Skeletal muscle cell (primary cell): ENCODE measurements around the gene HEXD.

Experiments used
- DNase-seq: peaks from one replicate; pipeline ENCODE4 v3.0.0-alpha.2; 2010; ENCODE audit warnings: low read depth
- H3K4me3 ChIP-seq: 2 replicates; pipeline ENCODE4 v1.5.1; 2011; ENCODE audit warnings: low read depth, mild to moderate bottlenecking, control low read depth, low read length, moderate library complexity

The HEXD gene

DNA sequence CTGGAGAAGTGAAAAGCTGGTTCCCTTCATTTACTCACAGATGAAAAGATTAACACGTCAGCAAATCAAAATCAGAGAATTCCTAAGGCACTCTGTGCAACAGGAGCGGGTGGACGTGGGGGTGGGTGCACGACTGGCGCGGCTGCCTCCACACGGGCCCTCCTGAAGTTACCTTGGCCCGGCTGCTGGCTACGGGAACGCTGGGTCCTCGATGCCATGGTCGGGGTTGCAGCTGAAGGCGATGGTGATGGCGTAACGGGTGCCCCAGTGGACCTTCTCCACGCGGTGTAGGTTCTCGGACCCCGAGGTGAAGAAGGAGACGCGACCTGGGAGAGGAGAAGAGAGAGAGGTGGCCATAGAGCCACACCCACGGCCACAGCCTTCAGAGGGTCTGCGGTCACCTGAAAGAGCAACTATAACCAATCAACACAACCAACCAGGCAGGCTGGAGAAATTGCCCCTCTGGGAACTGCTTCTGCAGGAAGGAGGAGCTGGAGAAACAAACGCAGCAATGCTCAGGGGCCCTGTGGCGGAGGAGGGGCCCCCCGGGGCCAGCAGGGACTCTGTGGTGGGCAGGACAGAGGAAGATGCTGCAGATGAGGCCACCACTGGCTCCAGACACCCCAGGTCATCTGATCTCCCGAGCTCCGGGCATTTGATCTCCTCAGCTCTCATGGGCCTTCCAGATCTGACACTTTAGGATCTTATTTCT lies 25.8 kb upstream of the HEXD start:
- H3K4me3 ChIP-seq = no peak overlapping the region
- DNase-seq = no peak

DNA sequence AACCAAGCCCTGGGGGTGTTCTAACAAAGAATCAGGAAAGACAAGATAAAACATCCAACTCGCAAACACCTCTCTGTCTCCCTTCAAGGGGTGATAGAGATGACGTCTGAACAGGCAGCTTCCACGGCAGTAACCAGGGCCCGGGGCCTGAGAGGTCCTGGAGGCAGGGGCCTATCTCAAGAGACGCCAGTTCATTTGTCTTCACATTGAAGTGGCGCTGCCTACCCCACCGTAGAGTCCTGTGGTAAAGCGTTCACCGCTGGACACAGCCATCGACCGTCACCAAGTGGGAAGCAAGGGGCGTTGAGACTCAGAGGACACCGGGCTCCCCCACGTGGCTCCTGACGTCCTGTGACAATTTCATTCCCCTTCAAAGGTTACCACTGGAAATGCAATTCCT lies 25.2 kb upstream of the HEXD start:
- no peak overlapping the region for H3K4me3 ChIP-seq
- no peak for DNase-seq

DNA sequence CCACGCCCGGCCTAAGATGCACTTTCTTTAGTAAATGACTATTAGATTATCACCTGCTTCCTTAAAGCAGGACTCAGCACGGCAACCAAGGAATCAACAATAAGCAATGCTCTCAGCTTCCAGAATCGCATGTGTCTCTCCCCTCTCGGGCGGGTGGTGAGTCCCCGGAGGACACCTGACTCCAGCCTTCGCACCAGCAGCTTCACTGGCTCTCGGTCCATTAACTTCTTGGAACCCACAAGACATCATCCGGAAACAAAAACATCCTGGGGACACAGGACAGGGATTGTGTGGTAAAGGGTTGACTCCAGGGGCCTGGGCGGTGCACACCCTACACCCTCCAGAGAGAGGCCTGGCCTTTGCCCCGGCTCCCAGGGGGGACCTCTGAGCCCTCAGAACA lies 23.9 kb upstream of the HEXD start:
- H3K4me3 ChIP-seq = no peak overlapping the region
- DNase-seq = no peak

DNA sequence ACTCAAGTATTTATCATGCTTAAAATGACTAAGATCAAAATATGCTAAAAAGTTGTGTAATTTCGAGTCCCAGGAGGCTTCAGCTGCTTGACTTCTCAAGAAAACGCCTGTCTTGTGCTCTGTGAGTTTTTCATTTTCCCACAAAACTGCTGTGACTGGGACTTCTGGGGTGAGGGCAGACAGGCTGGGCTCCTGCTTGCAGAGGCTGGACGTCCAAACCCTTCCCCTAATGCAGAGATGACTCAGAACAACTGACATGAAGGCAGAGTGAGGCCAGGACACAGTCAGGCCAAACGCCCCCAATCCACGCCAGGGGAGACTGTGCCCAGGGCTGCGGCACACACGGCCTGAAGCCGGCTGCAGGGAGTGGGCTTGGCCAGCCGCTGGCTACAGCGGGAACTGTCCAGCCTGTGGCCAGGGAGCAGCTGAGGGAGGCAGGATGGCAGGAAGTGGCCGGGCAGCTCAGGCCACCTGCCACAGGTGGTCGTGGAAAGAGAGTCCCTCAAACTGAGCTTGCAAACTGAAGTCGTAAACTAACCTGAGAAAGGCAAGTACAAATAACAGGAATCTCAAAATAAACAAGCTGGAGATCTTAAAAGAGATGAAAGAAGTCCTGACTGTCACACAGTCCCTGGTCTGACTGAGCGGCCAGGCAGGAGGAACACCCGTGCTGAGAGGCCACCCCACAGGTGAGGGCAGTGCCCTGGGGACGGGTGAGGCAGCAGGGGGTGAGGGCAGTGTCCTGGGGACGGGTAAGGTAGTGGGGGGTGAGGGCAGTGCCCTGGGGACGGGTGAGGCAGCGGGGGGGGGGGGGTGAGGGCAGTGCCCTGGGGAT lies 21.3 kb upstream of the HEXD start:
- DNase-seq = peak; percentile 97
- no peak overlapping the region for H3K4me3 ChIP-seq

DNA sequence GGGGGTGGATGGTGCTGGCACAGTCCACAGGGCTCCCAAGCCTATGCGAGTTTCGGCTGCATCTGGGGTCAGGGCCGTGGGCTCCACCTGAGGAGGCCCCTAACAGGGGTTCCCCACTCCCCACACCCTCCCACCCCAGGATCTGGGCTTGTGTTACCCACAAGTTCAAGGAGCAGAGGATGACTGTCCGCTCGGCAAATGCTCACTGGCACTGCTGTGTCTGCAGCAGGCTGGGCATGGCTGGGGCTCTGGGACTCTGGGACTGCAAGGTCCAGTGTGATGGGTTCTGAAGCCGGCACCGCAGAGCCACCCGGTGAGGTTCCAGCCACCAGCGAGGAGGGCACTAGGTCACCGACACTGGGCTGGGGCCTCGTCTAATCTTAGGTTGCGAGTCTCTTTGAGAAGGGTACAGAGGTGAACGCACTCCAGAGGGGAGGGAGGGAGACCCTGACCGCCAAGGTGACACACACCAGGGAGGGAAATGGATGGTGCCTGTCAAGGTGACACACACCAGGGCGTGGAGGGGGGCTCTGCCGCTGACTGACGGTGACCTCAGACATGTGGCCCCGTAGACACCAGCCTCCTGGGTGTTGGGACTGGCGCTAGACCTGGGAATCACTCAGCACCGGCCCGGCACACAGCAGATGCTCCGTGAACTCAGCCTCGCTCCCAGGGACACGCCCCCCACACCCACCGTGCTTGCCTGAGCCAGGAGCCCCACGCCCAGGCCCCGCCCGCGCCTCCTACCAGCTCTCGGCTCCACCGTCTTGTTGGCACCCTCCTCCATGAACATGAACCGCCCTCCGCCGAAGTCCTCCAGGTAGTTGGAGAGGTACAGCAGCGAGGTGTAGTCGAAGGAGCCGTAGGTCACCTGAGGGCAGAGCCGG lies 20.5 kb upstream of the HEXD start:
- DNase-seq = no peak
- no peak overlapping the region for H3K4me3 ChIP-seq

DNA sequence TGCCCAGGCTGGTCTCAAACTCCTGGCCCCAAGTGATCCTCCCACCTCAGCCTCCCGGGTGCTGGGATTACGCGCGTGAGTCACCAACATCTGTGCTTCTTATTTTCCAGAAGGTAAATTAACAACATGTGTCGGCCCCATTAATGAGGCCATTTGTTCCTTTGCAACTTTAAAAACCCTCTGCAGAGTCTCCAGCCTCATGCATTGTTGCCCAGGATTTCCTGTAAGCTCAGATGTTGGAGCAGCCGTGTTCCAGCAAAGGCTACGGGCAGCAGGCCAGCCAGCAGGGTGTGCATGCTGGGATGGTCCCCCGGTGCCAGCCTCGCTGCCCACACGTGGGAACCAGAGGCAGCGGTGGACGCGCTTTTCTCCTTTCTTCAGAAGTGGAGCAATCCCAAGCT lies 19.1 kb upstream of the HEXD start:
- no peak overlapping the region for H3K4me3 ChIP-seq
- DNase-seq = peak; percentile 82

DNA sequence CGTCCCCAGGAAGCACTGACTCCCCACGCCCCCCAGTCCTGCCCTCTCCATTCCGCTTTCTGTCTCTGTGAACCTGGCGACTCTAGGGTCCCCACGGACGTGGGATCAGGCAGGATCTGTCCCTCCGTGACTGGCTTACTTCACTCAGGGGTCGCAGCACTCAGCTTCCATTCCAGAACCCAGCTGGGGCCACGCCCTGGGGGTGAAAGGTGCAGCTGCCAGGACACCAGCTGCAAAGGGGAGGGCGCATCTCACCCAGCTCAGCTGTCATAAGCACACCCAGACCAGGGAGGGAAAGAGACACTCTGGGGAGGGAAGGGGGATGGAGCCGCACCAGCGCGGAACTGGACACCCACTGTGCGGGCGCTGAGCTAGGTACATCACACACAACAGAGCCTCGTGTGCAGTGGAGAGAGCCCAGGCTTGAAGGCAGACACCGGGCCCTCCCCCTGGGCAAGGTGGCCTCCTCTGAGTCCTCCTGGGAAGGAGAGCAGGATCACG lies 18.5 kb upstream of the HEXD start:
- H3K4me3 ChIP-seq = no peak overlapping the region
- peak; percentile 50 for DNase-seq

DNA sequence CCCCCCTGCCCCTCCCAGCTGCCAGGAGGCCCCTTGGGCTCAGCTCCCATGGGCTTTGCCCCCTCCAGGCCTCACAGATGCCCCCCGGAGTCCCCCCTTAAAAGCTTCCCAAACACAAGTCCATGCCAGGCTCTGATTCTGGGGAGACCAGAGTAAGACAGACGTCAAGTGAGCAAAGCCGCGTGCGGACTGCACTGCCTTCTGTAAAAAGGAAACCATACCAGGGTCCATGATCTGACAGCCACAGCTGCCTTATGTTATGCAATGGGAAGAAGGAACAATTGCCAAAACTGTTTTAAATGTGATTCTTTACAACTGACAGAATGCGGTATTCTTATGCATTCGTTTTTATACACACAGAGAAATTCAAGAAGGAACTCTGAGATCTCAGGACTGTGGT lies 17.9 kb upstream of the HEXD start:
- no peak overlapping the region for H3K4me3 ChIP-seq

DNA sequence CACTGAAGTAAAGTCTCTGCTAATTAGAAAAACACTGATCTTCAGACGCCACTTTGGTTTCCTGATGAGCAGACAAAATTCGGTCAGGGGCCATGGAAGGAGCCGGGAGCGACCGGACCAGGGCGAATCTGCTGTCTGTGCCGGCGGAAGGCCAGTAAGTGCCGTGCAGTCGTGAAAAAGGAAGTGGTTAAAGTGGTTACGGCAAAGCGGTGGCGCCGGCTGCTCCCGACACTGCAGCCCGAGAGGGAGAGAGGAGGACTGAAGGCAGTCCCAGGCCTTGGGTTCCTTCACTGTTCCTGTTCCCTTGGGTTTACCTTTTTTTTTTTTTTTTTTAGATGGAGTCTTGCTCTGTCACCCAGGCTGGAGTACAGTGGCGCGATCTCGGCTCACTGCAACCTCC lies 17.3 kb upstream of the HEXD start:
- DNase-seq = no peak
- H3K4me3 ChIP-seq = no peak overlapping the region

More for the DNA sequence above, 17.9 kb upstream of the HEXD start:
- DNase-seq = no peak

DNA sequence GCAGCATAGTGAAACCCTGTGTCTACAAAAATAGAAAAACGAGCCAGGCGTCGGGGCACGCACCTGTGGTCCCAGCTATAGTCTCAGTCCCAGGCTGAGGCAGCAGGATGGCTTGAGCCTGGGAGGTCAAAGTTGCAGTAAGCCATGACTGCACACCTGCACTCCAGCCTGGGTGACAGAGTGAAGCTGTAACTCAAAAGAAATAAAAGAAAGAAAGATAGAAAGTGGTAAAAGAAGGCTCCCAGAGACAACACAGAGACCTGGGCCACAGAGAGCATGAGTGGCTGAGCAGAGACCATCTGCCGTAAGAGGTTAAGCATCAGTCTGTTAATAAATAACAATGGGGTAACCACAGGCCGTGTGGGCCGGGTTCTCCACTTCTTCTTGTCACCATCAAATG lies 15.3 kb upstream of the HEXD start:
- H3K4me3 ChIP-seq = no peak overlapping the region
- DNase-seq = no peak

DNA sequence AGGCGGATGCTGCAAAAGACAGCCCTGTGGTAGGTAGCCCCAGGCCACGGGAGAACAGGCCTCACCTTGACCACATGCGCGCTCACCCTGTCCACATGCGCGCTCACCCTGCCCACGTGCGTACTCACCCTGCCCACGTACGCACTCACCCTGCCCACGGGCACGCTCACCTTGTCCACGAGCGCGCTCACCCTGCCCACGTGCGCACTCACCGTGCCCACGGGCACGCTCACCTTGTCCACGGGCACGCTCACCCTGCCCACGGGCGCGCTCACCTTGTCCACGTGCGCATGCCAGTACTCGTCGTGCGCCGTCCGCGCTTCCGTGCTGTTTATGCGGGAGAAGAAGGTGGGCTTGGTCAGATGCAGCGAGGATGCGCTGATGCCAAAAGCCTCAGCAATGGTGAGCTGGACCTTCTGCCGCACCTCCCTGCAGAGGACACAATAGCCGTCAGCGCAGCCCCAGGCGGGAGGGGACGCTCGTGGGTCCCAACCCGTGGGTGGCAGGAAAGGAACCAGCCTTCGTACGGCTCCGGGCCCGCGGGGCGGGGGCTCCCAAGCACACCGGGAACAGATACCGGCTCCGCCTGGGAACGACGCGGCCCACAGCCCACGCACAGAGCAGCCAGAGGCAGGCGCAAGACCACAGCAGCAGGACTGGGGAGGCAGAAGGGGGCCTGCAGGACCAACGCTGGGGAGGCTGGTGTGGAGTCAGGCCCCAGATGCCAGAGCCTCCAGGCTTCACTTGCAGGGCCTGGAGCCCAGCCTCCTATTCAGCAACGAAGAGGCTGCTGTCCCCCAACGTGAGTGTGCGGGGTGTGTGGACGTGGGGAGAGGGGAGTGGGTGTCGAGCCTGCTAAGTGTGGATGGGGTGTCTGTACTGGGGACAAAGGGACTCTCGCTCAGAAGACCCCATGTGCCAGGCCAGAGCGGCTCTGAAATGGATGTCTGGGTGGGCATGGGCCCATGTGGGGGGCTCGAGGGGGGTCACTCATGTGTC lies 14.2 kb upstream of the HEXD start:
- DNase-seq = no peak
- H3K4me3 ChIP-seq = no peak overlapping the region

DNA sequence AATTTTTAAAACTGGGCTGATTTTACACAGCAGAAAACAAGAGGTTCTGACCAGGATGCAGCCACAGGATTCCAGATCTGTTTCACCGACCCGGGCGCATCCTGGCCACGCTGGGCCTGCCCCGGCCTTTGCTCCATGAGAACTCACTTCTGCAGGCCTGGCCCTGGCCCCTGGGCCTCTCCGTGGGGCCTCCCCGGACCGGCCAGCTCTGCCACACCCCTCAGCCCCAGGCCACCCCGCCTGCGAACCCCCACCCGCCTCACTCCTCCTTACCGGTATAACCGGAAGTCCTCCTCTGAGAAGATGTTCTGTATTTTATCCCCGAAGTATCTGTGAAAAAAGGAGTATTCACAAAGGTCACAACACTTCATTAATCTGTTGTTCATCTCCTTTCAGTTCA lies 13.1 kb upstream of the HEXD start:
- DNase-seq = no peak
- no peak overlapping the region for H3K4me3 ChIP-seq

DNA sequence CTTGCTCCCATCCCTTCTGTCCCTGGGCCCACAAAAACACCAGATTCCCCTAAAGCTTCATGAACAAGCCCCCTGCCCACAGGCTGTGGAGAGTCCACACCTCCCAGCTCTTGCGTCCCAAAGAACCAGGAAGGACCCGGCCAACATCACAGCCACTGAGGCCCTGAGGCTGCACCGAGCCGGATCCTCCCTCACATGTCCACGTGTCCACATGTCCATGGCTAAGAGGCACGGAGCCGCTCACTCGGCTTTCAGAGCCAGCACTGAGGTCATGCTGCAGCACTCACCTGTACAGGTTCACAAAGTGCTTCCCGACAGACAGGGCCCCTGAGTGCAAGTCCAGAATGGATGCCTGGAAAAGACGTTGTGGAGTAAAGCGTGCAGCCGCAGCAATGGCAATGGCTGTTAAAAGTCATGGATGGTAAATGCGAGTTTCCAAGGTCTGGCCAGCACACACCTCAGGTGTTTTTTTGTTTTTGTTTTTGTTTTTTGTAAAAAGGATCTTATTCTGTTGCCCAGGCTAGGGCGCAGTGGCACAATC lies 11.9 kb upstream of the HEXD start:
- no peak overlapping the region for H3K4me3 ChIP-seq
- no peak for DNase-seq

DNA sequence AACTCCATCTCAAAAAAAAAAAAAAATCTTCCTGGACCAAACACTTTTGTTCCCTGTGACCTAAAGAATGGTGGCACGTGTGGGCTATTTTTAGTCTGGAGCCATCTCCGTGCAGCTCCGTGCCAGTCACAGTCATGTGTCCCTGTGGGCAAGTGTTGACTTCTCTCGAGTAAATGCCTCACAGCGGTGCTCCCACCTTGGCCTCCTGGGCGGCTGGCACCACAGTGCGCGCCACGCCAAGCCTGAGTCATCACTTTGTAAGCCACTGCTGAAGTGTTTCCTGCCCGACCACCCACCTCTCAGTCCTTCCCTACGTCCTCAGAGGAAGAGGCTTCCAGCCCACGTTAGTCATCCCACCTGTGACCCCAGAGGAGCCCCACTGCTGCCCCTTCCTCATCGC lies 10.9 kb upstream of the HEXD start:
- H3K4me3 ChIP-seq = no peak overlapping the region
- no peak for DNase-seq

DNA sequence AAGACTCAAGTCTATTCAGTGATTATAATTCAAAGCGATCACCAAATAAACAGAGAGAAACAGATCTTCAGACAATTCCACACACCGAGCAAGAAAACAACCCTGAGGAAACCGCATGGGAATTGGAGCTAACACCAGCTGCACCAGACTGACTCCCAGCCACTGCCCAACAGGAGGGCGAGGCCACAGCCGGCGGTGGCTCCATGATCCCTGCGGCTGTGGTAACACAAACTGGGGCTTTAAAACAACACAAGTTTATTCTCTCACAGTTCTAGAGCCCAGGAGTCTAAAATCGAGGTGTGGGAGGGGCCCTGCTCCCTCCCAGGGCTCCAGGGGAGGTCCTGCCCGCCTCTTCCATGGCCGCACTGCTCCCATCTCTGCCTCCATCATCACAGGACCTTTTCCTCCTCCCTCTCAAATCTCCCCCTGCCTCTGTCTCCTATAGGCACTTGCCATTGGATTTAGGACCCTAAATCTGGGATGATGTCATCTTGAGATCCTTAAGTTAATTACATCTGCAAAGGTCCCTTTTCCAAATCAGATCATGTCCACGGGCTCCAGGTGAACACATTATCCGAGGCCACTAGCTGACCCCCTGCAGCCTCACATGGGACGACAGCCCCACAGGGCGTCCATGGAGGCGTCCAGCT lies 9.7 kb upstream of the HEXD start:
- DNase-seq = no peak

DNA sequence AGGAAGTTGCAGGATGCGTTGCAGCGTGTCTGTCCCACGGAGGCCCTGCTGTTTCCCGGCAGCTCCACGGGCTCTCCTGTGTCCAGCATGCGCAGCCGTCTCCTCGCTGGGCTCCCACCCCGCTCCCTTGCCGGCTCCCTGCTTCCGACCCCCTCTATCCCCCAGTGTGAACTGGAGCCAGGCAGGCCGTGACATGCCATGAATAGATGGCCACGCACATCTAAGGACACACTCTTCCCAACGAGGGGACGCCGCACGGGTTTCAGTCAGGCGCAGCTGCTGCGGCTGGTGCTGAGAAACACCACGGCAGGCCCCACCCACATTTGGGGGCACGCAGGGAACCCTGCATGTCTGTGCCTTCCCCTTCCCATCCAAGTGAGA lies 9.2 kb upstream of the HEXD start:
- no peak for DNase-seq
- no peak overlapping the region for H3K4me3 ChIP-seq

More for the DNA sequence above, 9.7 kb upstream of the HEXD start:
- no peak overlapping the region for H3K4me3 ChIP-seq

DNA sequence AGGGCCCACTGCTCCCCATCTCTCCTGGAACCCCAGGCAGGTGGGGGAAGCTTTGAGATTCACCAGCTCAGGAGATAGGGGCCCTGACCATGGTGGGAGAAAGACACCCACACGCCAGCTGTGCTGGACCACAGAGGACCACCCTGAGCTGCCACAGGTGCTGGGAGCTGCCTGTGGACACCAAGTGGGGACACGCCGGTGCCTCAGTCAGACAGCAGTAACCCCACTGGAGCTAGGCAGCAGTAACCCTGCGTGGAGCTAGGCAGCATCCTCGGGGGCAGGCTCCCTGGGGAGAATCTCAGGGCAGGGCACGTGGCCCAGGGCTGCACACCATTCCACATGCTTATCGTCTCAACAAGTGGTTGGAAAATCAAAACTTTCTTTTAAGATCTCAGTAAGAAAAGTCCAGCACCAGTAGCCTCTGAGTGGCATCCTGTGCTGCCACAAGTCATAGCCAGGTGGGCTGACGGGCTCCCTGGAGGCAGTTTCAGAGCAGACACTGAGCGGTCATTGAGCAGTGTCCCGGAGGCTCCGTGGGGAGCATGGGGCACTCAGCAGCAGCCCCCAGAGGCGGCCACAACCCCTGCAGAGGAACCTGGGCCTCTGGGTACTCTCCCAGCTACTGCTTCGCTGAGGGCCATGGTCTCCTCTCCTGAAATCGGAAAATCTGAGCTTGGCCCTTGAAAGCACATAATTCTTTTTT lies 8.0 kb upstream of the HEXD start:
- H3K4me3 ChIP-seq = no peak overlapping the region
- no peak for DNase-seq
